NCI-H69 (cell line): Measurements from ENCODE around the gene DOK7.

Source experiments
- DNase-seq: peaks from one replicate; lab custom pipeline; 2025; lab: John Stamatoyannopoulos, UW

Gene DOK7

DNA sequence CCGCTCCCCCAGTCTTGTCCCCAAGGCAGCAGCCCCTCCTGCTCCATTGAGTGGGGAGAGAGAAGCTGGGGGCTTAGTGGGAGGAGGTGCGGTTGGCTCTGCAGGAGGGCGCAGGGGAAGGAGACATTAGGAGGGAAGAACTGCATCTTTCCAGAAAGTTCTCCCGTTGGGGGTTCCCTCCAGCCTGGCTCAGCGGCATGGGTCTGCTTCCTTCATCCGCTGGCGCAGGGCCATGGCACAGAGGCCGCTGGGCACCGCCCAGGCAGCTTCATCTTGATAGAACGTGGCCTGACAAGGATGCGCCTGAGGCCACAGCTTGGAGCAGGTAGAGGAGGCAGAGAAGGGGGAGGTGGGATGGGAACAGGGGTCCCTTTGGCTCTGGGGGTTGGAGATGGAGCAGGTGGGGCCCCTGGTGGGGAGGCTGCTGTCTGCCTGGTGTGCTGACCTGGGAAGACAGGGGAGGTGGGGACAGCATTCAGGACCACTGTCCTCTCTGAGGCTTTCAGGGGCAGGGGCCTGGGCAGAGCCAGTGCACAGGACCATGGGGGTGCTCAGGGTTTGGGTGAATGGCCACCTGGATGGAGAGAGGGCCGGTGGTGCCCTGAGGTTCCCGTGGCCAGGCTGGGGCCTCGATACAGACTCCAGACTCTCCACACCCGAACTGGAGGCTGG is 12.1 kb downstream of the DOK7 start:
- no peak for DNase-seq

DNA sequence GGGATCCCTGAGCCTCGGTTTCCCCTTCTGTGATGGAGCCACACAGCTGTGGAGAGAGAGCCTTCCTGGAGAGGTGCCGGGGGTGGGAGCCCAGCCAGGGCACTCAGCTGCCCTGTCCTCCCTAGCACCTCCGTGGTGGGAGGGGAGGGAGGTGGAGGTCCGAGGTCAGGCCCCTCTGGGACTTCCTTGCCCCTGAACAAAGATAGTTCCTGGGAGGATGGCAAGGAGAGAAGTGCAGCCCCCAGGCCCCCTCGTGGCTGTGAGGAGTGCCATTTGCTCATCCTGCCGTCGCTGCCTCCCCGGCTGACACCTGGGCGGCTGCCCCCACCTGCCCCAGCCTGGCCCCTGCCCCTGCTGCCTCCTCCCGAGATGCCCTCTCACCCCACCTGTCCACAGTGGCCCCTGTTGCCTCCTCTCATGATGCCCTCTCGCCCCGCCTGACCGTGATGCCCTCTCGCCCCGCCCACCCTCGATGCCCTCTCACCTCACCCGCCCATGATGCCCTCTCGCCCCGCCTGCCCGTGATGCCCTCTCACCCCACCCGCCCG is 12.7 kb downstream of the DOK7 start:
- no peak for DNase-seq

DNA sequence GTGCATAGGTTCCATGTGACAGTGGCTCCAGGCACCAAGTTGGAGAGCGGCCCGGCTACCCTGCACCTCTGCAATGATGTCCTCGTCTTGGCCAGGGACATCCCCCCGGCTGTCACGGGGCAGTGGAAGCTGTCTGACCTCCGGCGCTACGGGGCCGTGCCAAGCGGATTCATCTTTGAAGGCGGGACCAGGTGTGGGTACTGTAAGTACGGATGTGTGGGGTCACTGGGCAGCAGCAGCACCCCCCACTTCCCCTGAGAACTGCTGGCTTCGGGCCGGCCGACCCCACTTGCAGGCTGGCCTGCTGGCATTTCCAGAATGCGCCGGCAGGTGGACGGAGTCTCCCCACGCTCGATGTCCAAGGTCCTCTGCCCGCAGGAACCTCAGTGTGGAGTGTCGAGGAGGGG is 13.2 kb downstream of the DOK7 start:
- no peak for DNase-seq

DNA sequence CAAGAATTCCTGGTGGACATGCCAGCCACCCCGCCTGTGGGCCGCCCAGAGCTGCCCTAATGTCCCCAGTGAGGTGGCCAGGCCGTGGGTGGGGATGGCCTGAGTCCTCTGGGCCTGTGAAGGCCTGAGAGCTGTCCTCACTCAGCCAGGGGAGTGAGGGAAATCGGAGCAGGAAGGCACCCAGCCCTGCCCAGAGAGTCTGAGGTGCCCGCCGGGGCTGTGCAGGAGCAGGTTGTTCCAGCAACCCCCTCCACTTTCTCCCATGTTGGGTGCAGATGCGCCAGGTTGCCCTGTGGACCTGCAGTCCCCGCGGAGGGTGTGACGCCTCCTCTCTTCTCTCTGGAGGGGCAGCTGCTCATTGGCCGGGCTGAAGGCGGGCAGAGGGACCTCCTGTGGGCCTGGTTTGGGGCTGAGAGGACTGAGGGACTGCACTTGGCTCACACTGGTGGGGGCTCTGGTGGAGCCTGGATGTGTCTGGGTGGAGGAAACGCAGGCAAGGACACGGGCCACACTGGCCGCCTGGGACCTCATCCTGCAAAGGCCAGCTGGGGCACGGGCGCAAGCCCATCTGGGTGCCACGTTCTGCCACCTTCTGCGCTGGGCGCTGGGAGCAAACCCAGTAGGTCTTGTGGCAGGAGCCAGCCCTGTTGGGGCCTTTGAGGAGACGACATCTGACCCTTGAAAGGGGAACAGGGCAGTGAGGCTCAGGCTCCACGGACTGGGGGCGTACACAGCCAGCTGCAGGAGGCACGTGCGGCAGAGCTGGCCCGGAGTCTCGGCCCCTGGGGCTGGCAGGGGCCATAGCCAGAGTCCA is 14.0 kb downstream of the DOK7 start:
- DNase-seq, result no peak

DNA sequence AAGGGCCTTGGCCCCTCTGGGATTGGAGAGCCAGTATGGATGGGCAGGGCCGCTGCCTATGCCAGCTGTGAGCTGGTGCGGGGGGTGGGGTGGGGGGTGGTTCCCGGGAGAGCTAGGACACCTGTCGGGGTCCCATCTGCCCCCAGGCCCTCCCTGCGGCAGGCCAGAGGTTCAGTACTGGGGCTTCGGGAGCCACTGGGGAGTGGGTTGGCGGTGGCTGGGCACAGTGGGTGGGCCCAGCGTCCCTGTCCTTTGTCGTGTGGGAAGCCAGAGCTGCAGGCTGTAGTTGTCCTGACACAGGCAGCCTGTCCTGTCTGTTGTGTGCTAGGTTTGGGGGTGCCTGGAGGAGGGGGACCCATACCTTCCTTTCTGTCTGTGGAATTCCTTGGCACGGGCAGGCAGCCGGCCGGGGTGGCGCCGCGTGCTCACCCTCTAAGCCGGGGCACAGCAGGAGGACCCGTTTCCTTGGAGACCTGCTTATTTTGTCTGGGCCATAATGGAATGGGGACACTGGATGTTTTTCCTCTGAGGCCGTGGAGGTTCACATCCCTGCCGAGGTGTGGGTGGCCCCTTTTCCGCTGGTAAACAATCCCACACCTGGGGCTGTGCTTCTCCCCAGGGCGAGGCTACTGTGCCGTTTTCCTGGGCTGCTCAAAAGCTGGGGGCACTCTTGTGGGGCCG is 14.8 kb downstream of the DOK7 start:
- DNase-seq, result peak; percentile 76

DNA sequence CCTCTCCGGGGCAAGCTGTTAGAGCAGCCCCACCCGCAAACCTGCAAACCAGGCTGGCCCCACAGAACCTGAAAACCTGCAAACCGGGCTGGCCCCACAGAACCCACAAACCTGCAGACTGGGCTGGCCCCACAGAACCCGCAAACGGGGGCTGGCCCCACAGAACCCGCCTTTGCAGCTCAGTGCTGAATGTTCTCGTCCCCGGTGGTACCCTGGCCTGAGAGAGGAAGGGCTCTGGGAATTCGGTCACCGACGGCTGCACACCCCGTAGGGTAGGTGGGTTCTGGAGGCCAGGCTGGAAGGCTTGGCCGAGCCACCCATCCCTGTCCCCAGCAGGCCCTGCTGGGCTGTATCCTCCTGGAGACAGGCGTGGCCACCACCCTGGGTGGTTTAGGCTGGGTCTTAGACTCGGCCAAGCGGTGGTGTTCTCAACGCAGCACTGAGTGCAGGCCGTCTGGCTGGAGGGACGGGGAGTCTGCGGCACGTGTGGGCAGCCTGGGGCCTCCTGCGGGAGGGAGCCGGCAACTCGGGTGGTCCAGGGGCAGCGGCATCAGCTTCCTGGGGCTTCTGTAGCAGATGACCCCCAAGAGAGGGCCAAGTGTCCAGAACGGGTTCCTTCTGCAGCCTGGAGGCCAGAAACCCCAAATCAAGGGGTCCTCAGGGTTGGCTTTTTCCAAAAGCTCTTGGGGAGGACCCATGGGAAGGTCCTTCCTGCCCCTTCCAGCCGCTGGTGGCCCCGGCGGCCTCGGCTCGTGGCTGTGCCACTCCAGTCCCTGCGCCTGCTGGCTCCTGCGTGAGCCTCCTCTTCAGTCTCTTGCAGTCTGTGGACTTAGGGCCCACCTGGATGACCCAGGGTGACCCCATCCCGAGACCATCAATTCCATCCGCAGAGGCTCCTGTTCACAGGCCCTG is 15.6 kb downstream of the DOK7 start:
- DNase-seq, result no peak

DNA sequence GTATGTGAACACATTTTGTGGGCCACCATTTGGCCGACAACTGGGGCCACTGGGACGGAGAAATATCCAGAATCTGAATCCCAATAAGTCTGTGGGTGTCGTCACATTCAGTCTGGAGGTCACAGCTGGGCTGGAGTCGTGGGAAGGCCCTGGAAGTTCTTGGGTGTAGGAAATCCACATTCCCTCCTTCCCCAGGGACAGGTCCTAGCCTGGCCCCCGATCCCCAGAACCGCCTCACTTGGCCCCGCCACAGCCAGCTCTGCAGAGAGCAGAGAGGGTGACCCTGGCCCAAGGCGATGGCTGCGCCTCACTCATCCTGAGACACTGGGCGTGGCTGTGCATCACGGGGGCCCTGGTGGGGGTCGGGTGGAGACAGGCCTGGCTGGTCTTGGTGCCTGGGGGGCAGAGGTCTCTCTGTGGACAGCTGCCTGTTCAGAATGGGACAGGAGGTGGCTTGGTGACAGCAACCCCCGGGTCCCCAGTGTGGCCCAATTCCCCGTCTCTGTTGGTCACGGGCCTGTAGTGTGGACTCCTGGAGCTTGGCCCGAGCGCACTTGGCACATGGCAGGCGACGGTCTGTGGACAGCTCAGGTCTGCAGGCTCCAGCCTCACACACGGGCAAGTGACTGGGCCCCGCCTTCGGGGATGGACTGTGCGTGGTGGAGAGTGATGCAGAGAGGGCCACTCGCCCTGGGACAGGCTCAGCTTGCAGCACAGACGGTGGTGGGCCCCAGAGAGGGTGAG is 16.4 kb downstream of the DOK7 start:
- no peak for DNase-seq

DNA sequence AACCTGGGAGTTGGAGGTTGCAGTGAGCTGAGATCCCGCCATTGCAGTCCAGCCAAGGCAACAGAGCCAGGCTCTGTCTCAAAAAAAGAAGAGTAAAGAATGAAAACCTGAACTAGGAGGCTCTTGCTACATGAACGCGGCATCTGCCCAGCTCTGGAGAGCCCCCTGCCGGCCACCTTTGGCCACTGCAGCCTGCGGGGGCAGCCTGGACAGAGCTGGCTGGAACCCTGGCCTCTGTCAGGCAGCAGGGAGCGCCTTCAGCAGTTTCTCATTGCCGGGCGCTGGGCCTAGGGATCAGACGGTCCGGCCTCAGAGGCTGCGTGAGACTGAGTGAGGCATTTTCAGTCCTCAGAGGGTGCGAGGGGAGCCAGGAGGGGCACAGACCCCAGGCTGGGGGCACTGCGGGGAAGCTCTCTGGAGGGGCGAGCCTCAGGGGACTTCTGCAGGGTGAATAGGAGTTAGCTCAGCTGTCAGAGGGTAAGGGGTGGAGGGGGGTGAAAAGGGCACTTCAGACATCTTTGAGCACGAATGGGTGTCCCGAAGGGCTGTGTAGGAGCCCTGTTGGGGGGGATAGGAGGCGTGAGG is 17.5 kb downstream of the DOK7 start:
- DNase-seq, result peak; percentile 79

DNA sequence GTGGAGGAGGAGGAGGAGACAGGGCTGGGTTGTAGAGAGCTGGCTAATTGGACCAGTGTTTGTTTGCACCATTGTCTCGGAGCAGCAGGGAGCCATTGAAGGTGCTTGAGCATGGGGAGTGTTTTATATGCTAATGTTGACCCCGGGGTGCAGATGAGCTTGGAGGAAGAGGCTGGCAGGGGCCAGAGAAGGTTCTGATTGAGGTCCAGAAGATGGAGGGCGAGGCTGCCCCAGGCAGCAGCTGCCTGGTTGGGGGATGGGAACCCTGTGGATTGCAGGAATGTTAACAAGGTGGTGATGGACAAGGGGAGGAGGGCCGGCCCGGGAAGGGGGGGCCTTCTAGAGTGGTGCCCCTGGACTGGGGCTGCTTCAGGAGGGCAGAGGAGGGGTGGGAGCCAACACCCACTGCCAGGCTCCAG is 18.0 kb downstream of the DOK7 start:
- peak; percentile 89 for DNase-seq

DNA sequence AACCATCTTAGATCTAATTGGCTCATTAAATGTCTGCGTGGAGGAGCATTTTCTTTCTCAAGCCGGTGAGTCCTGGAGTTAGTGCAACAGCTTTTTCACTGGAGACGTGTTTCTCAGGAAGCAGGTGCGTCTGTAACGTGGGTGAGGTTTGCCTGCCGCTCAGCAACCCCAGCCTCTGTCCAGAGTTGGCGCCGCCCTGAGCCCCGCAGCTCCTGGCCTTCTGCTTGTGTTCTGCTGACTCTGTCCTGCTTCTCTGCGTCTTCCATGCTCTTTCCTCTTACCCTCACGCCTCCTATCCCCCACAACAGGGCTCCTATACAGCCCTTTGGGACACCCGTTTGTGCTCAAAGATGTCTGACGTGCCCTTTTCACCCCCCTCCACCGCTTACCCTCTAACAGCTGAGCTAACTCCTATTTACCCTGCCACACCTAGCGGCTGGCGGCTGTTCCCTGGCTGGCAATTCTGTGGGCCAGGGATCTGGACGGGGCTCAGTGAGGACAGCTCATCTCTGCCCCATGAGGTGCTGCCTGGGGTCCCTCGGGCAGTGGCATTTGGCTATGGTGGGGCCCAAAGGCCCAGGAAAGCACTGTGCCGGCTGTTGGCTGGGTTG is 18.8 kb downstream of the DOK7 start:
- peak; percentile 61 for DNase-seq

DNA sequence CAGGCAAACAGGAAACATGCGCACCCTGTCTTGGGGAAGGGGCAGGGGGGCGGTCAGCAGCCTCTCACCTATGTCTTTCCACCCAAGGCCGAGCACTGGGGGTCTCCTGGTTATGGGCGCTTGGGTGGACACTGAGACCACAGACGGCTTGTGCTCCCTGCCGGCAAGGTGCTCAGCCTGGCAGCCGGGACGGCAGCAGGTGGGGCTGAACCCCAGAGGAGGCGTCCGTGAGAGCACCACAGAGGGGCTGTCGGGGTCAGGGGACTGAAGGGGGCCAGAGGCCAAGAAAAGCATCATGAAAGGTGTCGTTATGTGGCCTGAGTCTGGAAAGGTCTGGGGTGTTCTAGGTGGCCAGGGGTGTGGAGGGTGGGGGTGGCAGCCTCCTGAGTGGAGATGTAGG is 19.6 kb downstream of the DOK7 start:
- no peak for DNase-seq

DNA sequence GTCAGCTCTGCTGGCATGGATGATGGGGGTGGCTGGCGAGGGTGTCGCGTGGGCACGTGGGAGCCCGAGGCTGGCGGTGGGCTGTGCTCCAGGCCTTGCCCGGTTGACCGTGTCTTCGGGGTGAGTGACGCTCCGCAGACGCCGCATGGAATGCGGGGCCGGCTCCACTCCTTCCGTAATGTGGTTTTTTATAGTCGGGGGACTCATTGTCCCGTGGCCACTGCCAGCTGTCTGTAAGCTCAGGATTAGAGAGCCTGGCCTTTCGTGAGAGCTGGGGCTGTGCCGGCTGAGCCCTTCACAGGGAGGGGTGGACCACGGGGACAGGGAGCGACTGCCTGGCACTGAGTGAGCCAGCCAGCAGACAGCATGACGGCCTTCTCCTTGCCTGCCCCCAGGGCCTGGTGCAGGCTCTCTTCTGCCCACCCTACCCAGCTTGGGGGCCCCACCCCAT is 20.4 kb downstream of the DOK7 start:
- no peak for DNase-seq

DNA sequence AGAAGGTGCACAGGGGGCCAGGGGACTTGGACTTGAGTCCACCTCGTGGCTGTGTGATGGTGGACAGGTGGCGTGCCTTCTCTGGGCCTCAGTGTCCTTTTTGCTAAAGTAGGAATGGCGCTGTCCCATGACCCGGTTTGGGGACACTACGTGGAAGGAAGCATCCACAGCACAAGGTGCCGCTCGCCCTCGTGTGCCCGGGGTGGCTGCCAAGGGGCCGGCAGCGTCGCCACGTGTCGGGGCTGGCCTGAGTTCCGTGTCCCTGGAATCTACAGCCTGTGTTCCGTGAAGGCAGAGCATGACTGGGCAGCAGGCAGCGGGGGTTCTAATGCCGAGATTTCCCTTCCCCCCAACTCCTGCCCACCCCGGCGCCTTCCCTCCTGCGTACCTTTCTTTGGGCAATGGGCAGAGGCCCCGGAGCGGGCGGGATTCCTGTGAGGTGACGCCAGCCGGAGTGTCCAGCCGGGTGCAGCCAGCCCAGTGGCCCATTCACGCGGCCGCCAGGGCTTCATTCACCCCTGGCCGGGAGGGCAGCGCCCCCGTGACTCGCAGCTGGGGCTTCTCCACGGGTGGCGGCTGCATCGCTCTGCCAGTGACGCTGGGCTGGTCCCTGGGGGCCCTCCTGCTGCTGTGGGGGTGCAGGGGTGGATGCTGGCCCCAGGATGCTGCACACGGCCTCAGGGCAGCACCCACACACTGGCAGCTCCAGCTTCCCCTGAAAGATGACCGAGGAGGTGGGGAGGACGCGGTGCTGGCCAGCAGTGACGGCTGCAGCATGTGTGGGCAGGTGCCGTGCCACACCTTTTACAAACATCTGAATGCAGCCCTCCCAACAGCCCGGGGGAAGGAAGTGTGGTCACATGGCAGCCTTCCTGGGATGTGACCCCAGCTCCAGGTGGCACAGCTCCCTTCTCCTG is 21.2 kb downstream of the DOK7 start:
- DNase-seq, result peak; percentile 81

DNA sequence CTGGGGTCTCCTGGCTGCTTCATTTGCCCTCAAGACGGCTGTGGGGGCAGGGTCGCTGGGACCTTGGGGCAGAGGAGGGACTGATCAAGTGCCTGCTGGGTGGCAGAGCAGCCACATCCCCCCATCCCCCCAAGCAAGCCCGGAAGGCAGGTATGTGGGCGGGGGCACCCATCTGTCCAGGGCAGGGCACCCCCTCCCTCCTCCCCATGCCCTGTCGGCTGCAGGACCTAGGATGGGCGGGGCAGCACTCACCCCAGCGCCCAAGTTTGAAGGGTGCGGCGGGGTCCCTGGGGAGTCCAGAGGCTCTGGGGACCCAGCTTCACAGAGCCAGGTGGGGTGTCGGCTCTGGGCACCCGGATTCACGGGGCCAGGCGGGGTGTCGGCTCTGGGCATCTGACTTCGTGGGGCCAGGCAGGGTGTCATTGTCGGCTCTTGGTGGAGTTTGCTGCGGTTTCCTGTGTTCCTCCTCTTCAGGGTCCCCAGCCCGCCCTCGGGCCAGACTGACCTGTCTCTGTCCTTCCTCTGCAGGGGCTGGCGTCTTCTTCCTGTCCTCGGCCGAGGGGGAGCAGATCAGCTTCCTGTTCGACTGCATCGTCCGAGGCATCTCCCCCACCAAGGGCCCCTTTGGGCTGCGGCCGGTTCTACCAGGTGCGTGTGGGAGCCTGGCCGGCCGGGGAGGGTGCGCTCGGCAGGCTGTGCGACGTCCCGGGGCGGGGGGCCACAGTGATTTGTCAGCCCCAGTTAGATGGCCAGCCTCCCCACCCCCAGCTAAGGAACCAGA is 22.1 kb downstream of the DOK7 start:
- peak; percentile 58 for DNase-seq

DNA sequence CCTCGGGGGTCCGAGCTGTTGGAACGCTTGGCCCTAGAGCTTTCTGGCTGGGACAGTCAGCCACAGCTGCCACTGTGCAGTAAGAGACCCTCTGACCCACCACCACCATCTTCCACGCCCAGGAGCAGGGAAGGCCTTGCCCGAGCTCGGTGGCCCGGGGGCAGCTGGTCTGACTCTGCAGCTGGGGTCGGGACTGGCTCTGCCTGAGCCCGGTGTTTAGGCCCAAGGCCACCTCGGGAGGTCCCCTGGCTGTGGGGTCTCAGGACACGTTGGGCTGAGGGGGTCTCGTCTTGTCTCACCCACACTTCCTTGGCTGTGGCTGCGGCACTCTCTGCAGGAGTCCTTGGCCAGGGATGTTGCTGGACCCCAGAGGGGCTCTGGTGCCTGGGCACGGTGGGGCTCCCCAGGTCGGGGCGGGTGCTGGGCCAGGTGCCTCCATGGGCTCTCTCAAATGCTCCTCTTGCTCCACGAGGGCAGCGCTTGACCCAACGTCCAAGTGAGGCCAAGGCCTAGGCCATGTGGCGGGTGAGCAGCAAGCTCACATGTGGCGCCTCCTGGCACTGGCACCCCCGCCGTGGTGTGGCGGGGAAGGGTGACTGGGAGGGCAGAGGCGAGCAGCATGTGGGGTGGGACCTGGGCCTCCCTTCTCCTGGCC is 22.9 kb downstream of the DOK7 start:
- no peak for DNase-seq

DNA sequence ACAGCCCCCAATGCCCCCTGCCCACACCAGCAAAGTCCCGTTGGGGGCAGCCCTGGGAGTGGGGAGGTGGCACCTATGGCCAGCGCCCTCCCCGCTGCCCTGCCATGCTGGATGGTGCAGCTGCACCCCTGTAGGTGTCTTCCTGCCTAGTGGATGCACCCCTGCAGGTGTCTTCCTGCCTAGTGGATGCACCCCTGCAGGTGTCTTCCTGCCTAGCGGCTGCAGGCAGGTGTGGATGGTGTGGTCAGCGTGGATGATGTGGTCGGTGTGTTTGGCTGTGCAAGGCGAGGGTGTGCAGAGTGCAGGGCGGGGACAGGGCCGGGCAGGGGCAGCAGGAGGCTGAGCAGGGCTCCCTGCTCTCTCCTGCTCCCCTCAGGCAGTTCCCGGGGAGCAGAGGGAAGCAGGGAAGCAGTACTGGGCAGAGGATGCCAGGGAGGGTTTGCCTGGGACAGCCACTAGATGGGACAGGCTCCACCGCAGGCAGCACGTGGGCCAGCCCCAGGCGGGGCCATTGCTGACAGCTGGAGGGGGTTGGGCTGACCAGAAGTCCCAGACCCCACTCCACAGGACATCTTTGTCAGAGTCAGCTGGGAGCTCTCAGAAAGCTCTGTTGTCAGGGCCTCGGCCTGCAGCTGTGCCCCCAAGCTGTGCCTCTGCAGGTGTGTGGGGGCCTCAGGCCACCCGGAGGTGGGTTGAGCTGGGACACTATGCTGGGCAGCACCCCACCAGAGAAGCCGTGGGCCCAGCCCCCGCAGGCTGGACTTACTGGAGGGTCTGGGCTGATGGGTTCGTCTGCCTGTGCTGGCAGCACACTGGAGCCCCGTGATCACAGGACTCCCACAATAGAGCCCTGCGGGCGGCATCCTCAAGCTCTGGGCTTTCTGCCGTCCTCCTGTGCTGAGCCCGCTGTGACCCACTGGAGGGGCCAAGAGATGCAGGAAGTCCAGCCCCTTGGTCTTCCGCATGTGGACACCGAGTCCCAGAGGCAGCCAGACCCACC is 23.7 kb downstream of the DOK7 start:
- DNase-seq, result peak; percentile 78
